Measurements from ENCODE around the gene ST6GALNAC4.
"Not testable (repeated sequence)": the region's sequence is repeated elsewhere in the genome, so short reads cannot be mapped to it uniquely, and the experiment has no call there.

ST6GALNAC4 gene

DNA sequence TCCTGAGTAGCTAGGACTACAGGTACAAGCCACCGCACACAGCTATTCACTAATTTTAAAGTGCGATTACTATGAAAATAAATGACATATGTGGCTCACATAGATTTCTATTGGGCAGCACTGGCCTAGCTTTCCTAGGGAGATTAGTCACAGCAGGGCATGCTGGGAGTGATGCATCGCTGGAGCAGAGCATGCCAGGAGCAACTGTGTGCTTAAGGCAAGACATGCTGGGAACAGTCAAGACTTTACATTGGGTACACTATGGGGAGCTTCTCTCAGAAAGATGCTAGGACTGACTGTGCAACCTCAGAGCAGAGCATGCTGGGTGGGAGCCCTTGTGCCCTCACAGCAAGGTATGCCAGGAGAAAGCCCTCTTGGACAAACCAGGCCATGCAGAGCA, 26.8 kb downstream of the ST6GALNAC4 start:
- no peak for TF ChIP-seq ZFX (IDR thresholded peaks at IDR 0.05; ENCODE audit: borderline replicate concordance)
- TF ChIP-seq, protein P1, sequence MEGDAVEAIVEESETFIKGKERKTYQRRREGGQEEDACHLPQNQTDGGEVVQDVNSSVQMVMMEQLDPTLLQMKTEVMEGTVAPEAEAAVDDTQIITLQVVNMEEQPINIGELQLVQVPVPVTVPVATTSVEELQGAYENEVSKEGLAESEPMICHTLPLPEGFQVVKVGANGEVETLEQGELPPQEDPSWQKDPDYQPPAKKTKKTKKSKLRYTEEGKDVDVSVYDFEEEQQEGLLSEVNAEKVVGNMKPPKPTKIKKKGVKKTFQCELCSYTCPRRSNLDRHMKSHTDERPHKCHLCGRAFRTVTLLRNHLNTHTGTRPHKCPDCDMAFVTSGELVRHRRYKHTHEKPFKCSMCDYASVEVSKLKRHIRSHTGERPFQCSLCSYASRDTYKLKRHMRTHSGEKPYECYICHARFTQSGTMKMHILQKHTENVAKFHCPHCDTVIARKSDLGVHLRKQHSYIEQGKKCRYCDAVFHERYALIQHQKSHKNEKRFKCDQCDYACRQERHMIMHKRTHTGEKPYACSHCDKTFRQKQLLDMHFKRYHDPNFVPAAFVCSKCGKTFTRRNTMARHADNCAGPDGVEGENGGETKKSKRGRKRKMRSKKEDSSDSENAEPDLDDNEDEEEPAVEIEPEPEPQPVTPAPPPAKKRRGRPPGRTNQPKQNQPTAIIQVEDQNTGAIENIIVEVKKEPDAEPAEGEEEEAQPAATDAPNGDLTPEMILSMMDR (IDR thresholded peaks at IDR 0.05): no peak
- no peak overlapping the region for H3K27ac ChIP-seq

DNA sequence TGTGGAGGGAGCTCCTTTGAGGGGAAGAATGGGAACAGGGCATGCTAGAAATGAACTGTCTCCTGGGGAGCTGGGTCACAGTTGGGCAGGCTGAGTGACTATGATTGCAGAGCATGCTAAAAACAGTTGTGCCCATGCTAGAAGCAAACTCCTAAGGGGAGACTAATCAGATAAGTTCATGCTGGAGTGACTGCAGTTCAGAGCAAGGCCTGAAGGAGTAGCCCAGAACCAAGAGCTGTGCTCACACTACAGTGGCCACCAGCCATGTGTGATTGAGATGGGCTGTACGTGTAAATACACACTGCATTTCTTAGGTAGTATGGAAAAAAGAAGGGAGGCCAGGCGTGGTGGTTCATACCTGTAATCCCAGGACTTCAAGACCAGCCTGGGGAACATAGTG, 29.0 kb downstream of the ST6GALNAC4 start:
- TF ChIP-seq, protein P1 (IDR thresholded peaks at IDR 0.05): no peak
- no peak for TF ChIP-seq ZFX (IDR thresholded peaks at IDR 0.05; ENCODE audit: borderline replicate concordance)
- H3K27ac ChIP-seq: no peak overlapping the region

DNA sequence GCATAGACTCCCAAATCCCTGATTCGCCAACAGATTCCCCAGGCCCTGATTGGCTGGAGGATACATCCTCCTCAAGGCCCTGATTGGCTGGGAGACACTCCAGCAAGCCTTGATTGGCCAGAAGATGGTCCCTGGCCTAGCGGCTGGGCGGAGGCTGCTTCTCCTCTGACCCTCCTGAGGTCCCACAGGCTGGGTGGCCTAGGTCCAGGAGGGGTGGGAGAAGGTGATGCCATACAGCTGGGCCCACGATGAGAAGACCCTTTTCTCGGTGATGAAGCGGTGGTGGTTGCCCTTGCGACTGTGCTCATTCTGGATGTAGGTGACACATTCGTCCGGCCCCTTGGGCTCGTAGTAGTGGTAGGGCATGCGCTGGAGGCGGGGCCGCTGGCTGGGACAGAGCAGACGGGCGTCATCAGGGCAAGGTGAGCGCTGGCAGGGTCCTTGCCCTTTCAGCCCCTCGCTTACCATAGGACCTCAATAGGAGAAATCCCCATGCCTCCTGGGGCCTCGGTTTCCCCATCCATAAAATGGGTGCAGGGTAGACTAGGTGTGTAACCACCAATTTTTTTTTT, 30.4 kb downstream of the ST6GALNAC4 start:
- no peak overlapping the region for H3K27ac ChIP-seq

DNA sequence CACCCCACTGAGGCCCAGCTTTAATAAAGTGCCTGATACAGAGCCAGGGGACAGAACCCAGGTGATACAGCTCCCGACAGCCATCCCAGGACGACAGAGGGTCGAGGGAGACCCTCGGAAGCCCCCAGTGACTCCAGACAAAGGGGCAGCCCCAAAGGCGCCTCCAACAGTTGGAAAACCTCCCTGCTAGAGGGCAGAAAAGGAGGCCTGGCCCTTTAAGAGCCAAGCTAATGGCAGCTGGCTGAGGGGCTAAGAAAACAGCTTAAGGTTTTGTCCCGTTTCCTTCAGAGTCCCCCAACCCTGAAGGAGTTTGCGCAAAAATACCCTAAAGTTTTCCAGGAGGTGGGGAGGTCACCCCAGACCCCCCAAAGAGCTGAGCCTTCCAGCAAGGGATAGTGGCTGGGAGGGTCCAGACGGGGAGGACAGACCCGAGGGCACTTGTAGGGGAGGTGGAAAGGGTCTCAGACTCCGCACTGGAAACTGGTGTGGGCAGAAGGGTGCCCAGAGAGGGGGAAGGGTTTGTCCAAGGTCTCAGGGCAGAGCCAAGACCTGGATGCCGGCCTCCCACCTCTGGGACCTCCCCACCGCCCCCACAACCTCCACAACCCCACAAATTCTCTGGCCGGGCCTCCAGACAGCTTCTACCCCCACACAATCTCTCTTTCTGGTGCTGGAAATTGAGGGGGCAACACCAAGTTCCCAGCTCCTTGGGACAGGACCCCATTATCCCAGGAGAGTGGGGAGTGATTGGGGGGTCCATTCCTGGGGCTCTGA, 31.1 kb downstream of the ST6GALNAC4 start:
- H3K27ac ChIP-seq: no peak overlapping the region

More for the DNA sequence above, 30.4 kb downstream of the ST6GALNAC4 start:
- no peak for TF ChIP-seq ZFX (IDR thresholded peaks at IDR 0.05; ENCODE audit: borderline replicate concordance)
- TF ChIP-seq, protein P1 (IDR thresholded peaks at IDR 0.05): no peak

DNA sequence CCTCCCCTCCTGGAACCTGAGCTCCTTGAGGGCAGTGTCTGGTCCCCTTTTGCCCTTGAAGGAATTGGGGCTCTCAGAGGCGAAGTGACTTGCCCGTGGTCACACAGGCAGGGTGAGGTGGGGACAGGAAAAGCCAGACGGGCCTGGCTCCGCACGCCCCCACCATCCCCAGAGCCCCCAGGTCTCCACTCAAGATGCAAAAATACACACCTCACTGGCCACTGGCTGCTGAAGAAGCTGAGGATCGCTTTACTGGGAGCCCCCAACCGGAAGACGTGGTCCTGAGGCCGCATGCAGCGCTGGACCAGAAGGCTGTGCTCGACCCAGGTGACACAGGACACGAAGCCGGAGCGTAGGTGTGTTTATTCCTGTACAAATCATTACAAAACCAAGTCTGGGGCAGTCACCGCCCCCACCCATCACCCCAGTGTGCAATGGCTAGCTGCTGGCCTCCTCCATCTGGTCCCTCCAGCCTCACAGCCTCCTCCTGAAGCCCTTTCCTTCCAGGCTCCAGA, 31.8 kb downstream of the ST6GALNAC4 start:
- no peak overlapping the region for H3K27ac ChIP-seq
- TF ChIP-seq, protein P1 (IDR thresholded peaks at IDR 0.05): no peak
- TF ChIP-seq ZFX (IDR thresholded peaks at IDR 0.05; ENCODE audit: borderline replicate concordance): no peak

More for the DNA sequence above, 31.1 kb downstream of the ST6GALNAC4 start:
- TF ChIP-seq, protein P1 (IDR thresholded peaks at IDR 0.05): no peak
- TF ChIP-seq ZFX (IDR thresholded peaks at IDR 0.05; ENCODE audit: borderline replicate concordance): no peak

DNA sequence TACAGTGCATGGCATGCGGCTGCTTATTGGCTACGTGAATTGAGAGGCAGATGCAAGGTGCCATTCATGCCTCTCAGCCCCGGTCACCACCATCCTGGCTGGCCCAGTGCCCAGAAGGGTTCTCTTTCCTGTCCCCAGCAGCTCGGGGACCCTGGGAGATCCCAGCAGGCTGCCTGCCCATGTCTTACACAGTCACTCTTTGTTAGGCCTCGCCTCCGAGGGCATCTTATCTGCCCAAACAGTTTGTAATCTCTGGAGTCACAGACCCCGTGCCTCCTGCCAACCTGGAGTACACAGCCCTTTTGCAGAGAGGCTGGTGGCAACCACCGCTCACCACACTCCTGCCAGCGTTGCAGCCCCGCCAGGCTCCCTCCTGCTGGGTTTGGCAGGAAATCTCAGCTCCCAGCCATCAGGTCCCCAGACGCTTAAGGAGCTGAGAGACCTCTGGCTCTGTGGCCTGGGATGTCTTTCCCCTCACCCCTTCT, 32.4 kb downstream of the ST6GALNAC4 start:
- H3K27ac ChIP-seq: no peak overlapping the region
- no peak for TF ChIP-seq ZFX (IDR thresholded peaks at IDR 0.05; ENCODE audit: borderline replicate concordance)
- TF ChIP-seq, protein P1 (IDR thresholded peaks at IDR 0.05): no peak

DNA sequence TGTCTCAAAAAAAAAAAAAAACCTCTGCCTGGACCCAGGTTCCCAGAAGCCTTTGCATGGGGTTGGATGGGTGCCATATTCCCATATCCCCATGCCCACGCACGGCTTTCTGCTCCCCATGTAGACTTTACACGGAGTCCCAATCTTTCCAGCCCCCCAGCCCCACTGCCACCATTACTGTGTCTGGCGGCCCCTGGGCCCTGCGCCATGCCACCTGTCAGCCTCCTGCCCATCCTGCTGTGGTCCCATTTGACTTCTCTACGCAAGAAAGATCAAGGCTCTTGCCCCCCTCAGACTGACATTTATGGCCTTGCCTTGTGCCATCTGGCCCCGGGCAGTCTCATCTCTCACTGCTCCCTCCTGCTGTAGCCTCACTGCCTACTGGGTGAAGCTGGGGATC, 32.9 kb downstream of the ST6GALNAC4 start:
- H3K27ac ChIP-seq: no peak overlapping the region

DNA sequence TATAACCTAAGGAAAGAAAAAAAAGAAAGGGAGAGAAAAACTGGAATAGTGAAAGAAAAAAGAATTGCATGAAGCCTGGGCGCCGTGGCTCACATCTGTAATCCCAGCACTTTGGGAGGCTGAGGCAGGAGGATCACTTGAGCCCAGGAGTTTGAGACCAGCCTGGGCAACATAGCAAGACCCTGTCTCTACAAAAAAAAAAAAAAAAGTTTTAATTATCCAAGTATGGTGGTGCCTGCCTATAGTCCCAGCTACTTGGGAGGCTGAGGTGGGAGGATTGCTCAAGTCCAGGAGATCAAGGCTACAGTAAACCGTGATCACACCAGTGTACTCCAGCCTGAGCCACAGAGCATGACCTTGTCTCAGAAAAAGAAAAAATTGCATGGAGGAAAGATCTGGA, 35.1 kb downstream of the ST6GALNAC4 start:
- H3K27ac ChIP-seq: not testable (repeated sequence)

More for the DNA sequence above, 32.9 kb downstream of the ST6GALNAC4 start:
- TF ChIP-seq ZFX (IDR thresholded peaks at IDR 0.05; ENCODE audit: borderline replicate concordance): no peak
- TF ChIP-seq, protein P1 (IDR thresholded peaks at IDR 0.05): no peak
